ENCODE results near the gene FIS1.

DNA sequence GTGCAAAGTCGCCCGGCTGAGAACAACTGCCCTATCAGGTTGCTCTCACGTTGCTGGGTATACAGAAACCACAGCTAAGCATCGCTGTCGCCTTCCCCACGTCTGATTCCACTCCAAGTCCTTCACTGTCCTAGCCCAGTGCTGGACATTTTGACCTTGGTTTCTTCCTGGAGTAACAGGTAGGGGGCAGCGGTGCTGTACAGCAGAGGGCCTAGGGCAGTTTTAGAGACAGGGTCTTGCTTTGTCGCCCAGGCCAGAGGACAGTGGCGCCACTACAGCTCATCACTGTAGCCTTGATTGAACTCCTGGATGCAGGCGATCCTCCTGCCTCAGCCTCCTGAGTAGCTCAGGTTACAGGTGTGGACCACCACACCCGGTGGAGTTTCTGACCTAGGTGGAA lies 9.8 kb downstream of the FIS1 start:
- TF ChIP-seq POLR2AphosphoS5 (IDR thresholded peaks at IDR 0.05) (no peak), EP300 (IDR thresholded peaks at IDR 0.05) (no peak), POLR2A (IDR thresholded peaks at IDR 0.05) (no peak)
- TF ChIP-seq, protein P1, sequence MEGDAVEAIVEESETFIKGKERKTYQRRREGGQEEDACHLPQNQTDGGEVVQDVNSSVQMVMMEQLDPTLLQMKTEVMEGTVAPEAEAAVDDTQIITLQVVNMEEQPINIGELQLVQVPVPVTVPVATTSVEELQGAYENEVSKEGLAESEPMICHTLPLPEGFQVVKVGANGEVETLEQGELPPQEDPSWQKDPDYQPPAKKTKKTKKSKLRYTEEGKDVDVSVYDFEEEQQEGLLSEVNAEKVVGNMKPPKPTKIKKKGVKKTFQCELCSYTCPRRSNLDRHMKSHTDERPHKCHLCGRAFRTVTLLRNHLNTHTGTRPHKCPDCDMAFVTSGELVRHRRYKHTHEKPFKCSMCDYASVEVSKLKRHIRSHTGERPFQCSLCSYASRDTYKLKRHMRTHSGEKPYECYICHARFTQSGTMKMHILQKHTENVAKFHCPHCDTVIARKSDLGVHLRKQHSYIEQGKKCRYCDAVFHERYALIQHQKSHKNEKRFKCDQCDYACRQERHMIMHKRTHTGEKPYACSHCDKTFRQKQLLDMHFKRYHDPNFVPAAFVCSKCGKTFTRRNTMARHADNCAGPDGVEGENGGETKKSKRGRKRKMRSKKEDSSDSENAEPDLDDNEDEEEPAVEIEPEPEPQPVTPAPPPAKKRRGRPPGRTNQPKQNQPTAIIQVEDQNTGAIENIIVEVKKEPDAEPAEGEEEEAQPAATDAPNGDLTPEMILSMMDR (IDR thresholded peaks at IDR 0.05) = no peak
